Measurements from ENCODE around the gene FCHSD2.
"Not testable (repeated sequence)": the region's sequence is repeated elsewhere in the genome, so short reads cannot be mapped to it uniquely, and the experiment has no call there.

DNA sequence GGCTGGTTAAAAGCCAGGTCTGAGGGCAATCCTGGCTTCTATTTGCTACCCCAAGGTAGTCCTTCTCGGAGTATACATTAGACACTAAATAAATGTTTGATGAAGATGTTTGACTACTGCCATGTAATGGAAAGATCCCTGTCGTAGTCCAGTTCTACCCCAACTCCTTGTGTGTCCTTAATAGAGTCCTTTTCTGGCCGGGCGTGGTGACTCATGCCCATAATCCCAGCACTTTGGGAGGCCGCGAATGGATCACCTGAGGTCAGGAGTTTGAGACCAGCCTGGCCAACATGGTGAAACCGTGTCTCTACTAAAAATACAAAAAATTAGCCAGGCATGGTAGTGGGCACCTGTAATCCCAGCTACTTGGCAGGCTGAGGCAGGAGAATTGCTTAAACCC is 350.9 kb downstream of the FCHSD2 start:
- TF ChIP-seq NFRKB (IDR thresholded peaks at IDR 0.05); FOXK2 (IDR thresholded peaks at IDR 0.05); FOXM1 (IDR thresholded peaks at IDR 0.05; ENCODE audit: borderline replicate concordance); SP1 (IDR thresholded peaks at IDR 0.05); SUZ12 (IDR thresholded peaks at IDR 0.05); BHLHE40 (IDR thresholded peaks at IDR 0.05; ENCODE audit: borderline replicate concordance); CTBP1 (IDR thresholded peaks at IDR 0.05; ENCODE audit: borderline replicate concordance); ELF4 (IDR thresholded peaks at IDR 0.05); FOXA1 (IDR thresholded peaks at IDR 0.05); ARNT (IDR thresholded peaks at IDR 0.05): not testable (repeated sequence)
